ENCODE data around the gene ETNK1. TPM values are rescaled to one million over a fixed set of nuclear protein-coding genes. Genes with fewer than 3 reads are reported as not detected.

Gene ETNK1, protein sequence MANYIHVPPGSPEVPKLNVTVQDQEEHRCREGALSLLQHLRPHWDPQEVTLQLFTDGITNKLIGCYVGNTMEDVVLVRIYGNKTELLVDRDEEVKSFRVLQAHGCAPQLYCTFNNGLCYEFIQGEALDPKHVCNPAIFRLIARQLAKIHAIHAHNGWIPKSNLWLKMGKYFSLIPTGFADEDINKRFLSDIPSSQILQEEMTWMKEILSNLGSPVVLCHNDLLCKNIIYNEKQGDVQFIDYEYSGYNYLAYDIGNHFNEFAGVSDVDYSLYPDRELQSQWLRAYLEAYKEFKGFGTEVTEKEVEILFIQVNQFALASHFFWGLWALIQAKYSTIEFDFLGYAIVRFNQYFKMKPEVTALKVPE
- total RNA-seq, result 17.1 and 26.4 TPM in 2 replicates

DNA sequence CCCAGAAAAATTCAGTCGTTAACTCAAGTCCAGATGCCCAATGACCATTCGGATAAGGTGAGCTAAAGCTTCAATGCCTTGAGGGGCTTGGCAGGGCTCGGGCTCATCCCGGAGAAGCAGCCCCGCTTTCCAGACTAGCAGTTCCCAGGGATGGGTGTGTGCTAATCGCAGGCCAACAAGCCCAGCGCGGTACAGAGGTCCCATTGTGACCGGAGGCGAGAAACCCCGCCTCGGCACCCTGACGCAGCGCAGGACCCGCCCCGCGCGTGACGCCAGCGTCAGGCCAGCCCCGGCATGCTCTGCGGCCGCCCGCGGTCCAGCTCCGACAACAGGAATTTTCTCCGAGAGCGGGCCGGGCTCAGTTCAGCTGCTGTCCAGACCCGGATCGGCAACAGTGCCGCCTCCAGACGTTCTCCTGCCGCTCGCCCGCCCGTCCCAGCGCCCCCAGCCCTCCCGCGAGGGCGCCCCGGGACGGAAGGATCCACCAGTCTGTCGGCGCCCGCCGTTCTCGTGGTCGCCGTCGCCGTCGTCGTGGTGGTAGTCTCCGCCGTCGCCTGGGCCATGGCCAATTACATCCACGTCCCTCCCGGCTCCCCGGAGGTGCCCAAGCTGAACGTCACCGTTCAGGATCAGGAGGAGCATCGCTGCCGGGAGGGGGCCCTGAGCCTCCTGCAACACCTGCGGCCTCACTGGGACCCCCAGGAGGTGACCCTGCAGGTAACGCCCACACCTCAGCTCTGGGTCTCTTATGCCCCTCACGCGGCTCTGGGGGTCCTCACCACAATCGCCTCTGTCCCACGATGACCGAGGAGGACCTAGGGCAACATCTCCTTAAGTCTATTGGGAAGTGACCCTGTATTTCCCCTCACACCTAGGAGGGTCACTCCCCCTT, at the start of gene ETNK1:
ETNK1 (plus strand) TSS at position 302 of the 892 bp plus-strand sequence; CDS start at position 562, 260 bp downstream.

Other genes with a start within 250 kb of the ETNK1 start
- gene C2CD5, start 80.6 kb upstream of the ETNK1 start, total RNA-seq, result 9.2 and 14.9 TPM in 2 replicates

Measured in epithelial cell of alveolus of lung (primary cell).